Measurements from ENCODE around the gene C2CD2L.
"Not testable (repeated sequence)": the region's sequence is repeated elsewhere in the genome, so short reads cannot be mapped to it uniquely, and the experiment has no call there.

C2CD2L gene

DNA sequence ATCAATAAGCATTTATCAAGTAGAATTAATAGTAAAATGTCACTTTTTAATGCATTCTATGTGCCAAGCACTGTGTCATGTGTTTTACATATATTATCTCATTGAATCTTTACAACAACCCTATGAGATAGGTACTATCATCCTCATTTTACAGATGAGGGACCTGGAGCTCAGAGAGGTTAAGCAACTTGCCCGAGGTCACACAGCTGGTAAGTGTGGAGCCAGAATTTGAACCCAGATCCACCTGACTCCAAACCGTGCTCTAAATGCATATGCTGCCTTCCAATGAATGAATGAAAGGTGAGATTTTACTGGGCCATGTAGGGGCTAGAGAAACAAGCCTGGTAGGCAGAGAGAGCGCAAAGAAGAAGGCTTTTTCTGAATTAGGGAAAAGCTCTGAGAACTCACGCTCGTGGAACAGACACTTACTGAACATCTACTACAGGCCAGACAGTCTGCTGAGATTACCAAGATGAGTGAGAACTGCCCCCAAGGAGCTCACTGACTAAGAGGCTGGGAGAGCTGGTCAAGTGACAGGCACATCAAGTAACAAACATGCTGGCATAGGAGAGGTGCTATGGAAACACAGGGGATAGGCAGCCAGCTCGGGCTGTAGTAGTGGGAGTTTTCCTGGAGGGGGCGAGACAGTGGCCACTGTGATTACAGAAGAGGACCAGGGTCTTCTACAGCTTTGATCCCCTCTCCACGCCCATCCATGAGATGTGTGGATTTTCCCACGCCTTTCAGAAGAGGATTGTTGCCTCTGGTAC is 46.1 kb downstream of the C2CD2L start:
- peak in 1 of 2 experiments; percentile 12 for DNase-seq

DNA sequence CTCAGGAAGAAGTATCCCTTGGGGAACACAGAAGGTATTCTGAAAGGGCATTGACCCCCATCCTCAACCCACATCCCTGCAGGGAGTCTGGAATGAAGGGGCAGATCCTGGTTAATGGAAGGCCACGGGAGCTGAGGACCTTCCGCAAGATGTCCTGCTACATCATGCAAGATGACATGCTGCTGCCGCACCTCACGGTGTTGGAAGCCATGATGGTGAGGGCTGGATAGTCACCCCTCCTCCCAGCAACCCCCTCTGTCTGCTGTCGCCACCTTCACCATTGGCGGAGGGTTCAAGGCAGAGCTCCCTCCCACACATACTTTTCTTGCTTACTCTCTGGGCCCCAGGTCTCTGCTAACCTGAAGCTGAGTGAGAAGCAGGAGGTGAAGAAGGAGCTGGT is 47.0 kb downstream of the C2CD2L start:
- no peak for DNase-seq

DNA sequence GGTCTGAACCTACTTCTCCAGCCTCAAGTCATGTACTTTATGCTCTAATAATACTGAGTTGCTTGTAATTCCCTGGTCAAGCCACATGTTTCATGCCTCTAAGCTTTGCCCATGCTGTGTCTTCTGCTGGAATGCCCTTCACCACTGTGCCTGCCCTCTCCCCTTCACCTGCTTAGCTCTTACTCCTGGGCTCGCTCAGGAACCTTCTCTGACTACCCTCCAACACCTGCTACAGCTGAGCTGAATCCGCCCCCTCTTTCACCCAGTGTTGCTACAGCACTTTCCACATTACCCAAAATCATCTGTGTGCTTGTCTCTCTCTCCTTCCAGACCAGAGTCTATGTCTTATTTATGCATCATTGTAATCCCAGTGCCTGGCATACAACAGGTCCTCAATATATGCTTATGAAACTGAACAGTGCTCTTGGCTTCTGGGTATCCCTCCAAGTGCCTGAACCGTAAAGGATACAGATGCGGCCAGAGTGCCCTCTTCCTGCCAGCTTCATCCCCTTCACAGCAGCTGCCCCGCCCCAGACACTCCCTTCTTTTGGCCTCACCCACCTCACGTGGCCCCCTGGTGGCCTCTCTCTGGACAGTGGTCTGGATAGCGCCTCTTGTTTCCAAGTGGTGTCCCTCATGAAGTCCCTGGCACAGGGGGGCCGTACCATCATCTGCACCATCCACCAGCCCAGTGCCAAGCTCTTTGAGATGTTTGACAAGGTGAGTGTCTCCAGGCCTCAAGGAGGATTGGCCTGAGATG is 48.8 kb downstream of the C2CD2L start:
- no peak for DNase-seq

GRCh38 chr11:119156496-119156895 is 49.4 kb downstream of the C2CD2L start:
- DNase-seq, result no peak

DNA sequence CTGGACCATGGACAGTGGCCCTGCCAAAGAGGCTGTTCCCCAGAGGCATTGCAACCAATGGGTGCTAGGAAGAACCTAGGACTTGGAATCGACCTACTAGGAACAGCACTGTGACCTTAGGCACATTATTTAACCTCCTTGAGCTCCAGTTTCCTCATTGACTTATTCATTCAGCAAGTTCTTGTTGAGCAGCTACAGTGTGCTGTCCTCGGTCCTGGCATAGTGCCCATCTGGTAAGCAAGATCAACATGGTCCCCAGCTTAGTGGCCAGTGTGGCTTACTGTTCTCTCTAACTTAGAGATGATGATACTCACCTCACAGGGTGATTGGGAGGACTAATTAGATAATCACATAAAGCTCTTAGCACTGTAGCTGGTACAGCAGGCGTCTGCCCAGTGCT is 49.9 kb downstream of the C2CD2L start:
- DNase-seq, result no peak

DNA sequence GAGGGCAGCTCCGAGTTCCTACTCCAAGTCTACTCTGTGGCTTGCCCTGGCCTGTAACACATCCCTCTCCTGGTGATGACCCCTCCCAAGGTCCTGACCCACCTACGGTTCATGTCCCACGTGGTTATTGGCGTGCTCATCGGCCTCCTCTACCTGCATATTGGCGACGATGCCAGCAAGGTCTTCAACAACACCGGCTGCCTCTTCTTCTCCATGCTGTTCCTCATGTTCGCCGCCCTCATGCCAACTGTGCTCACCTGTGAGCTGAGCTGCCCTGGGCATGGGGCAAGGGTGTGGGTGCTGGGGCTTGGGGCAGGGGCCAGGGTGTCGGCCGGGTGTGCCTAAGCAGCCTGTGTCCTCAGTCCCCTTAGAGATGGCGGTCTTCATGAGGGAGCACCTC is 51.3 kb downstream of the C2CD2L start:
- no peak for DNase-seq

GRCh38 chr11:119160151-119160550 is 53.0 kb downstream of the C2CD2L start:
- DNase-seq, result no peak

DNA sequence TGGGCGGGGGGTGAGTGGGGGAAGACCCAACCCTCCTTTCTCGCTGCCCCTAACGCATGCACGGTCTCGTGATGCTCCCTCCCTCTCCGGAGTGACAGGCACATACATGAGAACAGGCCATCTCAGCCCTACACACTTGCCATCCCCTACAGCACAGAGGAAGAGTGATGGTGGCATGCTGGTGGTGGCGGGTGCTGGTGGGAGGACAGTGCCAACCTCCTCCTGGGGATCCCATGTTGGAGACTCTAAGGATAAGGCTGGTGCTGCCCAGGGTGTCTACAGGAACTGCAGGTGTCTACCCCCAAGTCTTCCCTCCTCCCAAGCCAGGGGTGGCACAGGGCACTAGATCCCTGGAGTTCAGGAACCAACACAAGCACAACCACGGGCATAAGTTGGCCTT is 54.7 kb downstream of the C2CD2L start:
- no peak for DNase-seq

GRCh38 chr11:119166368-119167076 is 59.4 kb downstream of the C2CD2L start:
- no peak for DNase-seq

DNA sequence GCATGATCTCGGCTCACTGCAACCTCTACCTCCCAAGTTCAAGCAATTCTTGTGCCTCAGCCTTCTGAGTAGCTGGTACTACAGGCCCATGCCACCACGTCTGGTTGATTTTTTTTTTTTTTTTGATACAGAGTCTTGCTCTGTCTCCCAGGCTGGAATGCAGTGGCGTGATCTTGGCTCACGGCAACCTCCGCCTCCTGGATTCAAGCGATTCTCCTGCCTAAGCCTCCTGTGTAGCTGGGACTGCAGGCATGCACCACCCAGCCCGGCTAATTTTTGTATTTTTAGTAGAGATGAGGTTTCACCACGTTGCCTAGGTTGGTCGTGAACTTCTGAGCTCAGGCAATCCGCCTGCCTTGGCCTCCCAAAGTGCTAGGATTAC is 59.9 kb downstream of the C2CD2L start:
- DNase-seq, result not testable (repeated sequence)

GRCh38 chr11:119167933-119168332 is 60.8 kb downstream of the C2CD2L start:
- DNase-seq, result no peak
